ENCODE data around the gene ABHD16A. TPM values are rescaled to one million over a fixed set of nuclear protein-coding genes. Genes with fewer than 3 reads are reported as not detected.

Gene ABHD16A
- total and polyA plus RNA-seq, 2 of the 13 experiments (the other 11 are each of a cell fraction or from before 2014, with no cell fraction given): 43.5 to 45.4 TPM

- TF ChIP-seq, protein P1, sequence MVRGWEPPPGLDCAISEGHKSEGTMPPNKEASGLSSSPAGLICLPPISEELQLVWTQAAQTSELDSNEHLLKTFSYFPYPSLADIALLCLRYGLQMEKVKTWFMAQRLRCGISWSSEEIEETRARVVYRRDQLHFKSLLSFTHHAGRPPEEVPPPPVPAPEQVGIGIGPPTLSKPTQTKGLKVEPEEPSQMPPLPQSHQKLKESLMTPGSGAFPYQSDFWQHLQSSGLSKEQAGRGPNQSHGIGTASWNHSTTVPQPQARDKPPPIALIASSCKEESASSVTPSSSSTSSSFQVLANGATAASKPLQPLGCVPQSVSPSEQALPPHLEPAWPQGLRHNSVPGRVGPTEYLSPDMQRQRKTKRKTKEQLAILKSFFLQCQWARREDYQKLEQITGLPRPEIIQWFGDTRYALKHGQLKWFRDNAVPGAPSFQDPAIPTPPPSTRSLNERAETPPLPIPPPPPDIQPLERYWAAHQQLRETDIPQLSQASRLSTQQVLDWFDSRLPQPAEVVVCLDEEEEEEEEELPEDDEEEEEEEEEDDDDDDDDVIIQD (CRISPR knock-in tag; IDR thresholded peaks at IDR 0.05; ENCODE audit: low read depth): no peak
- TF ChIP-seq TCF12 (IDR thresholded peaks at IDR 0.05): no peak
- TF ChIP-seq TCF12 (CRISPR knock-in tag; IDR thresholded peaks at IDR 0.05): no peak
- TF ChIP-seq UBTF (CRISPR knock-in tag; IDR thresholded peaks at IDR 0.05): no peak
- TF ChIP-seq, protein P2, sequence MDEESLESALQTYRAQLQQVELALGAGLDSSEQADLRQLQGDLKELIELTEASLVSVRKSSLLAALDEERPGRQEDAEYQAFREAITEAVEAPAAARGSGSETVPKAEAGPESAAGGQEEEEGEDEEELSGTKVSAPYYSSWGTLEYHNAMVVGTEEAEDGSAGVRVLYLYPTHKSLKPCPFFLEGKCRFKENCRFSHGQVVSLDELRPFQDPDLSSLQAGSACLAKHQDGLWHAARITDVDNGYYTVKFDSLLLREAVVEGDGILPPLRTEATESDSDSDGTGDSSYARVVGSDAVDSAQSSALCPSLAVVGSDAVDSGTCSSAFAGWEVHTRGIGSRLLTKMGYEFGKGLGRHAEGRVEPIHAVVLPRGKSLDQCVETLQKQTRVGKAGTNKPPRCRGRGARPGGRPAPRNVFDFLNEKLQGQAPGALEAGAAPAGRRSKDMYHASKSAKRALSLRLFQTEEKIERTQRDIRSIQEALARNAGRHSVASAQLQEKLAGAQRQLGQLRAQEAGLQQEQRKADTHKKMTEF (CRISPR knock-in tag; IDR thresholded peaks at IDR 0.05): peak; percentile 50
- TF ChIP-seq MAFG (CRISPR knock-in tag; IDR thresholded peaks at IDR 0.05): no peak
- TF ChIP-seq GPN1 (CRISPR knock-in tag; IDR thresholded peaks at IDR 0.05; ENCODE audit: borderline replicate concordance): no peak
- no peak for TF ChIP-seq ARNT2 (CRISPR knock-in tag; IDR thresholded peaks at IDR 0.05; ENCODE audit: low read depth)
- TF ChIP-seq ZNF776 (CRISPR knock-in tag; IDR thresholded peaks at IDR 0.05): no peak
- peak; percentile 75; the same call in 1 of the 2 replicates for TF ChIP-seq FOXK1 (CRISPR knock-in tag; IDR thresholded peaks at IDR 0.05; ENCODE audit: borderline replicate concordance, low read depth)
- TF ChIP-seq, protein P3, sequence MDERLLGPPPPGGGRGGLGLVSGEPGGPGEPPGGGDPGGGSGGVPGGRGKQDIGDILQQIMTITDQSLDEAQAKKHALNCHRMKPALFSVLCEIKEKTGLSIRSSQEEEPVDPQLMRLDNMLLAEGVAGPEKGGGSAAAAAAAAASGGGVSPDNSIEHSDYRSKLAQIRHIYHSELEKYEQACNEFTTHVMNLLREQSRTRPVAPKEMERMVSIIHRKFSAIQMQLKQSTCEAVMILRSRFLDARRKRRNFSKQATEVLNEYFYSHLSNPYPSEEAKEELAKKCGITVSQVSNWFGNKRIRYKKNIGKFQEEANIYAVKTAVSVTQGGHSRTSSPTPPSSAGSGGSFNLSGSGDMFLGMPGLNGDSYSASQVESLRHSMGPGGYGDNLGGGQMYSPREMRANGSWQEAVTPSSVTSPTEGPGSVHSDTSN (CRISPR knock-in tag; IDR thresholded peaks at IDR 0.05): peak; percentile 66
- TF ChIP-seq ATF7-NPFF (CRISPR knock-in tag; IDR thresholded peaks at IDR 0.05; ENCODE audit: low read depth): 0 out of 2 replicates have a peak, but pooled peaks have one; percentile 21
- no peak for TF ChIP-seq ZNF556 (CRISPR knock-in tag; IDR thresholded peaks at IDR 0.05; ENCODE audit: borderline replicate concordance)
- TF ChIP-seq MAF1 (CRISPR knock-in tag; IDR thresholded peaks at IDR 0.05; ENCODE audit: borderline replicate concordance): no peak
- TF ChIP-seq STAG1 (CRISPR knock-in tag; IDR thresholded peaks at IDR 0.05): no peak
- TF ChIP-seq AKAP8 (CRISPR knock-in tag; IDR thresholded peaks at IDR 0.05): no peak
- TF ChIP-seq ZFP1 (CRISPR knock-in tag; IDR thresholded peaks at IDR 0.05): no peak
- TF ChIP-seq ZBTB43 (CRISPR knock-in tag; conservative IDR thresholded peaks at IDR 0.05): no peak
- no peak for TF ChIP-seq ZNF256 (CRISPR knock-in tag; conservative IDR thresholded peaks at IDR 0.05)
- TF ChIP-seq ZNF772 (CRISPR knock-in tag; IDR thresholded peaks at IDR 0.05): no peak; the same call in 1 of the 2 replicates
- no peak for TF ChIP-seq HNRNPL (IDR thresholded peaks at IDR 0.05; ENCODE audit: low read depth, low read length)
- peak; percentile 87; the same call in 1 of the 2 replicates for TF ChIP-seq RXRA (CRISPR knock-in tag; IDR thresholded peaks at IDR 0.05)
These were observed 34.3 kb upstream of the ABHD16A start (continued) for GRCh38 chr6:31737315-31737990.
